T1000 (cell line): ENCODE data around the gene ELK3.
"Not testable (repeated sequence)": the region's sequence is repeated elsewhere in the genome, so short reads cannot be mapped to it uniquely, and the experiment has no call there.

Experiments
- DNase-seq: peaks from one replicate; lab custom pipeline; 2025; ENCODE audit warnings: mixed read lengths; lab: John Stamatoyannopoulos, UW

ELK3 gene

DNA sequence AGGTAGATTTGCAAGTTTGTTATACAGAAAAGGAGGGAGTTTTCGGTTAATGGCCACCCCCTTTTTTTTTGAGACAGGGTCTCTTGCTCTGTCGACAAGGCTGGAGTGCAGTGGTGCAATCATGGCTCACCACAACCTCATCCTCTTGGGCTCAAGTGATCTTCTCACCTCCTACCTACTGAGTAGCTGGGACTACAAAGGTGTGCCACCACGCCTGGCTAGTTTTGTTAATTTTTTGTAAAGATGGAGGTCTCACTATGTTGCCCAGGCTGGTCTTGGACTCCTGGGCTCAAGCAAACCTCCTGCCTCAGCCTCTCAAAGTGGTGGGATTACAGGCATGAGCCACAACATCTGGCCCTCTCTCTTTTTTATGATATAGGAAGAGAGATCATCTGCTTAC lies 111.5 kb downstream of the ELK3 start:
- no peak for DNase-seq

DNA sequence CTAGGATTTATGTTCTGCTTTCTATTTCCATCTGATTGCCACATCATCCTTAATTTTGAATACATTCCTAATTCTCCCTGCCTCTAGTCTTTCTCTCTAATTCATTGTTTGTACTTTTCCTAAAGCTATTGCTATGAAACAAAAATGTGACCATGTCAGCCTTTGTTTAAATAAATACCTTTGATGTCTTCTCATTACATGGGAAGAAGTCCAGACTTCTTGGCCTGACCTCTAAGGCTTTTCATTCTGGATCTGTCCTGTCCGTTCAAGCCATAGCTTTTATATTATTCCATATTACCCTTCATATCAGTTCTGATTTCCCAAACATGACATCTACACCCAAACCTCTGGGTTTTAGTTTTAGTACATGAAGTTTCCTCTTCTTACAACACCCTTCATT lies 114.7 kb downstream of the ELK3 start:
- DNase-seq: no peak

- no peak for DNase-seq
Observed at GRCh38 chr12:96310067-96310466, 115.9 kb downstream of the ELK3 start.

- DNase-seq: no peak
Observed at GRCh38 chr12:96311191-96311590, 117.0 kb downstream of the ELK3 start.

- no peak for DNase-seq
Observed at GRCh38 chr12:96313606-96314005, 119.4 kb downstream of the ELK3 start.

GRCh38 chr12:96314723-96315122 lies 120.5 kb downstream of the ELK3 start:
- DNase-seq: no peak

DNA sequence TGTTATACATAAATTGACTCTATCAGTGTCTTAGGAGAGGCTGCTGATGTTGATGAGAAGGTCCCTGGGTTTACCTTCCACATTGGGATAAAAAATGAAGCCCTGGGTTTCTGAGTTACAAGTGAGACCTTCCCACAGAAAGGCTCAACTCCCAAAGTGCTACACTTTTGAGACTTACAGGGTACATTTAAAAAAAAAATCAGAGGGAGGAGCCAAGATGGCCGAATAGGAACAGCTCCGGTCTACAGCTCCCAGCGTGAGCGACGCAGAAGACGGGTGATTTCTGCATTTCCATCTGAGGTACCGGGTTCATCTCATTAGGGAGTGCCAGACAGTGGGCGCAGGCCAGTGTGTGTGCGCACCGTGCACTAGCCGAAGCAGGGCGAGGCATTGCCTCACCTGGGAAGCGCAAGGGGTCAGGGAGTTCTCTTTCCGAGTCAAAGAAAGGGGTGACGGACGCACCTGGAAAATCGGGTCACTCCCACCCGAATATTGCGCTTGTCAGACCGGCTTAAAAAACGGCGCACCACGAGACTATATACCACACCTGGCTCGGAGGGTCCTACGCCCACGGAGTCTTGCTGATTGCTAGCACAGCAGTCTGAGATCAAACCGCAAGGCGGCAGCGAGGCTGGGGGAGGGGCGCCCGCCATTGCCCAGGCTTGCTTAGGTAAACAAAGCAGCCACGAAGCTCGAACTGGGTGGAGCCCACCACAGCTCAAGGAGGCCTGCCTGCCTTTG lies 121.7 kb downstream of the ELK3 start:
- DNase-seq: not testable (repeated sequence)

- DNase-seq: not testable (repeated sequence)
Observed at GRCh38 chr12:96317801-96318200, 123.6 kb downstream of the ELK3 start.
